Measurements from ENCODE around the gene TNFRSF1B.

Gene TNFRSF1B

DNA sequence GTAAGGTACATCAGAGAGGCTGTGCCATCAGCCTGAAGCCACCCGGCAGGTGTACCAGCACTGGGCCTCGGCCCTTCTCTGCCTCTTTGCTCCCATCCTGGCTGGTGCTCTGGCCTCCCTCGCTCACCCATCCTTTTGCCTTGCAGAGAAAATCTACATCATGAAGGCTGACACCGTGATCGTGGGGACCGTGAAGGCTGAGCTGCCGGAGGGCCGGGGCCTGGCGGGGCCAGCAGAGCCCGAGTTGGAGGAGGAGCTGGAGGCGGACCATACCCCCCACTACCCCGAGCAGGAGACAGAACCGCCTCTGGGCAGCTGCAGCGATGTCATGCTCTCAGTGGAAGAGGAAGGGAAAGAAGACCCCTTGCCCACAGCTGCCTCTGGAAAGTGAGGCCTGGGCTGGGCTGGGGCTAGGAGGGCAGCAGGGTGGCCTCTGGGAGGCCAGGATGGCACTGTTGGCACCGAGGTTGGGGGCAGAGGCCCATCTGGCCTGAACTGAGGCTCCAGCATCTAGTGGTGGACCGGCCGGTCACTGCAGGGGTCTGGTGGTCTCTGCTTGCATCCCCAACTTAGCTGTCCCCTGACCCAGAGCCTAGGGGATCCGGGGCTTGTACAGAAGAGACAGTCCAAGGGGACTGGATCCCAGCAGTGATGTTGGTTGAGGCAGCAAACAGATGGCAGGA is 24.5 kb upstream of the TNFRSF1B start:
- no peak for DNase-seq

DNA sequence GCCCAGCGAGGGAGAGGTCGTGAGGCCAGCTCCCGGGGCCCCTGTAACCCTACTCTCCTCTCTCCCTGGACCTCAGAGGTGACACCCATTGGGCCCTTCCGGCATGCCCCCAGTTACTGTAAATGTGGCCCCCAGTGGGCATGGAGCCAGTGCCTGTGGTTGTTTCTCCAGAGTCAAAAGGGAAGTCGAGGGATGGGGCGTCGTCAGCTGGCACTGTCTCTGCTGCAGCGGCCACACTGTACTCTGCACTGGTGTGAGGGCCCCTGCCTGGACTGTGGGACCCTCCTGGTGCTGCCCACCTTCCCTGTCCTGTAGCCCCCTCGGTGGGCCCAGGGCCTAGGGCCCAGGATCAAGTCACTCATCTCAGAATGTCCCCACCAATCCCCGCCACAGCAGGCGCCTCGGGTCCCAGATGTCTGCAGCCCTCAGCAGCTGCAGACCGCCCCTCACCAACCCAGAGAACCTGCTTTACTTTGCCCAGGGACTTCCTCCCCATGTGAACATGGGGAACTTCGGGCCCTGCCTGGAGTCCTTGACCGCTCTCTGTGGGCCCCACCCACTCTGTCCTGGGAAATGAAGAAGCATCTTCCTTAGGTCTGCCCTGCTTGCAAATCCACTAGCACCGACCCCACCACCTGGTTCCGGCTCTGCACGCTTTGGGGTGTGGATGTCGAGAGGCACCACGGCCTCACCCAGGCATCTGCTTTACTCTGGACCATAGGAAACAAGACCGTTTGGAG is 23.7 kb upstream of the TNFRSF1B start:
- no peak for DNase-seq

DNA sequence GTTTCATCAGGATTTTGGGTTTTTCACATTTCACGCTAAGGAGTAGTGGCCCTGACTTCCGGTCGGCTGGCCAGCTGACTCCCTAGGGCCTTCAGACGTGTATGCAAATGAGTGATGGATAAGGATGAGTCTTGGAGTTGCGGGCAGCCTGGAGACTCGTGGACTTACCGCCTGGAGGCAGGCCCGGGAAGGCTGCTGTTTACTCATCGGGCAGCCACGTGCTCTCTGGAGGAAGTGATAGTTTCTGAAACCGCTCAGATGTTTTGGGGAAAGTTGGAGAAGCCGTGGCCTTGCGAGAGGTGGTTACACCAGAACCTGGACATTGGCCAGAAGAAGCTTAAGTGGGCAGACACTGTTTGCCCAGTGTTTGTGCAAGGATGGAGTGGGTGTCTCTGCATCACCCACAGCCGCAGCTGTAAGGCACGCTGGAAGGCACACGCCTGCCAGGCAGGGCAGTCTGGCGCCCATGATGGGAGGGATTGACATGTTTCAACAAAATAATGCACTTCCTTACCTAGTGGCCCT is 23.1 kb upstream of the TNFRSF1B start:
- DNase-seq: no peak

- no peak for DNase-seq
Measured at GRCh38 chr1:12144236-12144635, 22.6 kb upstream of the TNFRSF1B start.

GRCh38 chr1:12144969-12145368 is 21.8 kb upstream of the TNFRSF1B start:
- DNase-seq: no peak

DNA sequence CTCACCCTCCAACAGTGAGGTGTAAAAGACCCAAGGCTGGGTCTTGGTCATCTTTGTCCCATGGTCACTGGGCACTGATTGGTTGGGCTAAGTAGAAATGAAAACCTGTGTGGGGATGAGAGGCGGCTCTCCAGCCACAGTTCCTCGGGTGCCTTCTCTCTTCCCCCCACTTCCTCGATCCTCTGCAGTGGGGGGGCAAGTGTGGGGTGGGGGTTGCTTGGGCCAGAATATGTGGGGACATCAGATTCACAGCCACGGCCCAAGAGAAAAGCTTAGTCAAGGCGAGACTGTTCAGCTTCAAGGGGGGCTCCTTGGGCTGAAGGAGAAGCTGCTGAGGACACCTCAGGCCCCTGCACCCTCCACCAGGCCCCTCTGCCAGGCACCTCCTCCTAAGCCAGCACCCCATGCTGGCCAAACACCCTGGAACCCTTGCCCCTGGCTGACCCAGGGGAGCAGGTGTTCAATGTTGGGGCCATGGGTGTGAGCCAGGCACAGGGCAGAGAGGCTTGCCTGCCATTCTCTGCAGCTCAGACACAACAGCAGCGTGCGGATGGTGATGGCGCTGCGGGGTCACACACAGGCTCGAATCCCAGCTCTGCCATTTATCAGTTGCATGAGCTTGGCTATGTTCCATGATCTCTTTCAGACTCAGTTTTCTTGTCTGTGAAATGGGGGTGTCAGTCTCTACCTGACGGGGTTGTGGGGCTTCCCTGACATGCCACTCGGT is 21.0 kb upstream of the TNFRSF1B start:
- DNase-seq: no peak

GRCh38 chr1:12146343-12147112 is 20.3 kb upstream of the TNFRSF1B start:
- DNase-seq: no peak

DNA sequence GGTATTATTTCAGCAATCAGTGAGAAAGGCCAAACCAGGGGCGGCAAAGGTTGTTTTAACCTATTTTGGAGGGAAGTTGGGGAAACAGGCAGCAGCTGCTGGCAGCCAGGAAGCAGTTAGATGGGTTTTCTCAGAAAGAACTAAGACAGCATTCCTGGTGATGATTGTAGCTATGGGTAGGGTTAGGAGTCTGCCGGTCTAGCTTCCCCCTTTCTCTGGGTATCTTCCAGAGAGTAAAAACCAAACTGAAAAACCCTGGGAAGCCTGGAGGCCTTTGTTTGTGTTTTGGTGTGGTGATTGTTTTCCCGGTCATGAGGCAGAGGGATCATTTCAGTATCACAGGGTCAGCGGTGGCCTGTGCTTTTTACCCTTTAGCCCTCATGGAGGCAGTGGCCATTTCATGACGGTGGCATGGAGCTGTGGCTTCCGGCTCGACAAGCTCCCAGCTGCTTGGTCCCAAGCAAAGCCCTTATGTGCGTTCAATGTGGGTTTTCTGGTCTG is 19.5 kb upstream of the TNFRSF1B start:
- no peak for DNase-seq

DNA sequence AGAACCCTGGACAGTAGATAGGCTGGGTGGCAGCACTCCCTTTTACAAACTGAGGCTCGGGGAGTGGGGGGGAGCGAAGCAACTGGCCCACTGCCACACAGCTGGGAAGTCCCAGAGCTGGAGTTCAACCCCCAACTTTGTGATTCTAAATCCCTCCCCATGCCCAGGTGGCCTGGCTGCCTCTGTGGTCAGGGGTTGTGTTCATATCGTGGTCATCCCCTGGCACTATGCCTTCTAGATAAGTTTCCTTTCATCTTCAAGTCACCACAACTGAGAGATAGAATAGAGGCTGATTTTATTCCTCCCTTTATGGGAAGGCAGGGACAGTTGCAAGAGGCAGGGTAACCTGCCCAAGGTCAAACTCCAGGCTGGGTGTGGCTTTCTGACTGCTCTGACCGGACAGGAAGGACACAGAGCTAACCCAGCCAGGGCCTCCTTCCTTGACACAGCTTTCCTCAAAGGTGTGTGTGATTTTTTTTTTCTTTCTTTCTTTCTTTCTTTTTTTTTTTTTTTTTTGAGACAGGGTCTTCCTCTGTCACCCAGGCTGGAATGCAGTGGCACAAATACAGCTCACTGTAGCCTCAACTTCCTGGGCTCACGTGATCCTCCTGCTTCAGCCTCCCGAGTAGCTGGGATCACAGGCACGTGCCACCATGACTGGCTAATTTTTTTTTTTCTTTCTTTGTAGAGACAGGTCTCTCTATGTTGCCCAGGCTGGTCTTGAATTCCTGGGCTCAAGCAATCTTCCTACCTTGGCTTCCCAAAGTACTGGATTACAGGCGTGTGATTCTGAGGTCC is 18.4 kb upstream of the TNFRSF1B start:
- no peak for DNase-seq

GRCh38 chr1:12148958-12149790 is 17.6 kb upstream of the TNFRSF1B start:
- no peak for DNase-seq

GRCh38 chr1:12149791-12150175 is 17.0 kb upstream of the TNFRSF1B start:
- no peak for DNase-seq

DNA sequence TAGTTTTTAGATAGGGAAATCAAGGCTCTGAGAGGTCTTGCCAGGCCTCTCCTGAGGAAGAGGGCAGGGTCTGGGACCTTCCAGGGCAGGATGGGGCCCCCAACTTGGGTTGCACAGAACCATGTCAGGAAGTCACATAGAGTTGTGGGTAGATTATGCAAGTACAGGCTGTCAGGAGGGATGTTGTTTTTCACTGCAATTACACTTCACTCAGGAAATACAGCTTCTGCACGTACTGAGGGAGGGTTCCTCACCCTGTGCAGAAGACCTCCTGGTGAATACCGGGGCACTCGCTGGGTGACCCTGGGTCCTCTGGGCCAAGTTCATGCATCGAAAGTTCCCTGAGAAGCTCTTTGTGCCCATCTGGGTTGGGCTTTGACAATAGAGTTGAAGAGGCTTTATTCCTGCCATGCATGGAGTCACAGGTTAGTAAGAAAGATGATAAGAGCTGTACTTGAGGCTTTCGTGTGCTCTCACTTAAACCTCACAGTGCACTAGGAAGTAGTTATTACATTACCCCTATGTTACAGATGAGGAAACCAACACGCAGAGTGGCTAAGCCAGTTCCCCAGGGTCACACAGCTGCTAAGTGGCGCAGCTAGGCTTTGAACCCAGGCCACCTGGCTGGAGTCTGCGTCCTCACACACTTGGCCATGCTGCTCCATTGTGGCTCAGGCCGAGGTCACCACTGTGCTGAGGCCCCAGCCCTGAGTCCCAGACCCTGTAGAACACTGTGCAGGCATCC is 16.2 kb upstream of the TNFRSF1B start:
- DNase-seq: no peak

GRCh38 chr1:12151465-12151864 is 15.3 kb upstream of the TNFRSF1B start:
- no peak for DNase-seq

DNA sequence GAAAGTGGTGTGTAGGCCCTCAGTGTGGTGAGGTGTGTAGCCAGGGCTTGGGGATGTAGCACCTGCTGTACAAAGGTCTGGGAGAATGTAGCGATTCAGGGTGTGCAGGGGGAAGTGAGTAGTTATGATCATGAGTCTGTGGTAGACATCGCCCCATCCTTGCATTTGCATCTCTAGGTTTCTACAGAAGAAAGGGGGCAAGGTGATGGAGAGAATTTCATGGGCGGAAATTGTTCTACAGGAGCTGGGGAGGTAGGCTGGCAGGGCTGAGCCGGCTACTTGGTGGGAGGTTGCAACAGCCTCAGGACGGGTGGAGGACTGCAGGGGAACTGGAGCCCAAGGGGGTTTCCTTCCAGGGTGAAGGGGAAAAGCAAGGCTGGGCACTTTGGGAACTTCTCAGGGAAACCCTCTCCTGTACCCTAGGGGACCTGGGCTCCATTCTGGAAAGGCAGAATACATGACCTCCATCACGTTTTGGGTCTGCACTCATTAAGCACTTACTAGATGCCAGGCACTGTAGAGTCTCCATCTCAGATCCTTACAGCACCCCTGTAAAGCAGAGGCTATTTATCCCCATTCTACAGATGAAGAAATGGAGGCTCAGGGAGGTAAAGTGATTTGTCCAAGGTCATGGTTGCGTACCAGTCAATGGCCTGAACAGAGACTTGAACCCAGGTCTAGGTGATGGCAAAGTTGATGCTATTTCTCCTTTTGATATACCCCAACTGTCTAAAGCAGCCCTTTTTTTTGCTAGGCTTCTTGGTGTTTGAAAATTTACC is 14.5 kb upstream of the TNFRSF1B start:
- DNase-seq: no peak

DNA sequence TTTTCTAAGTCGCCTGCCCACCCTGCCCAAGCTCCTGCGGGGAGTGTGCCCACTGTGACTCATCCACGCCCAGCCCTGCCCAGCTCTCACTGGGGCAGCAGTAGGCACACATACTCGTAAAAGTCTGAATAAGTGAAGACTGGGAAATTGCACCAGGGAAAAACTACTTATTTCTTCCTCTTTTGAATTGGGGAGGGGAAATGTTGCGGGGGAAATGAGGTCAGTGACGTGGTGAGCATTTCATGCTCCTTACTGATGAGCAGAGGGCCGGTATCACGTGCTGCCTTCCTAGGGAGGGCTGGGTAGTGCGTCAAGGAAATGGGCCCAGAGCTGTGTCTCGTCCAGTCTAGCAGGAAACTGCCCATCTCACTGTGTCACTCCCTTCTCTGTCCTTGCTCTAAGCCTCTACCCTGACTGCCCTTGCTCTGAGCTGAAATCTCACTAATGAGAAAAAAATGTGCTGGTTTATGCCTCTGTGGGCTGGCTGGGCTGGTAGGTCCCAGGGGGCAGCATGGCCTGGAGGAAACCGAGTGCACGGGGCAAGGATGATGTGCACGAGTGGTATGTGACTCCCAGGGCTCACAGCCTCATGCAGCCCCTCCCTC is 13.5 kb upstream of the TNFRSF1B start:
- no peak for DNase-seq

DNA sequence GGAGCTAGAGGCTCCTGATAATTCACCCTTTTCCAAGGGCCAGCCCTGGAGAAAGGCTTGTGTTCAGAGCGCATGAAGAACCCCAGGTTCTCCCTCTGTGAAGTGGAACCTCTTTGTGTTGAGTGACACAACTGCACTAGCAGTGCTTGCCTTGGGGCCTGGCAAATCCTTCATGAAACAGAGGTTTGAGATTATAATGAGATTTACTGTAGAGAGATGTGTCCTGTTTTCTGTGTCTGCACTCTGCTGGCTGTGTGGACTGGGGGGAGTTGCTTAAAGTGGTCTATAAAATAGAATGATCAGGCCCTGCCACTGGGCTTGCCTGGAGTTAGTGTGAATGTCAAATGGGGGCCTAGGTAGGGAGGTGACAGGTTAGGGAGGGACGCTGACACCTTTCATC is 11.5 kb upstream of the TNFRSF1B start:
- DNase-seq: no peak

GRCh38 chr1:12157366-12158231 is 9.2 kb upstream of the TNFRSF1B start:
- no peak for DNase-seq

Data from NCI-H524 treated with DMSO at 0.1 percent for 48 hours (cell line).